Measurements from ENCODE around the gene EVI2B. TPM values are rescaled to one million over a fixed set of nuclear protein-coding genes. Genes with fewer than 3 reads are reported as not detected.

The EVI2B gene
- total and polyA plus RNA-seq, 9 donors, result 0.66 to 3.8 (median 2.5) TPM

DNA sequence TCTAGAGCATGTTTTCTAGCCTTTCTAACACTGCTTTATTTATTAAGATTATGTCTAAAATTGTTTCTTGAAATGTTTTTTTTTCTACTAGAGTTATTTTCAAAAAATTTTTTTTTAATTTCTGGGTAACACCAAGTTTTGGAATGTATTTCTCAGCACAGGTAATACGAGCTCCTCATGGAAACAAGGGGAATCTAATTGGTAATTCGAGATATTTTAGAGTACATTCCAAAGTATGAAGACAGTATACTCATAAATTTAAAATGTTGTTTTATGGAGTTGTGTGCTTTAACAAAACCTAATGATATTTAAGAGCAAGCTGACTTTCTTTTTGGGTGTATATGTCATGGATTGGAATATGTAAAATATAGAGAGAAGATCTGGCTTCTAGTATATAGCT is 59.2 kb downstream of the EVI2B start:
- Histone ChIP-seq H3K4me3 (ENCODE audit: low read length) (no peak overlapping the region), H3K9me3 (replicated peaks; ENCODE audit: control insufficient read depth, low read depth, low read length) (no peaks in the 10 kb centered on the region), H3K27ac (ENCODE audit: low read length) (no peak overlapping the region), H3K4me1 (ENCODE audit: control insufficient read depth, insufficient read depth, low read length) (no peaks in the 10 kb centered on the region), H3K36me3 (ENCODE audit: control insufficient read depth, insufficient read depth, low read length) (peaks cover 2% of the 10 kb centered on the region), H3K27me3 (ENCODE audit: control insufficient read depth, insufficient read depth, low read length) (no peaks in the 10 kb centered on the region)
- no CpG with 5 or more reads among the region's 2 CpGs for WGBS (ENCODE audit: insufficient coverage)
- no peak for DNase-seq

Other genes with a start within 250 kb of the EVI2B start
- 30.4 TPM for gene NF1, start 219.1 kb downstream of the EVI2B start, total RNA-seq
- 10 to 100 TPM; 13.8 to 30.4 (median 22.5) TPM for gene NF1, start 219.1 kb downstream of the EVI2B start, polyA plus RNA-seq (ENCODE audit: insufficient read depth in 1 of 8, insufficient read length in 8 of 8, low replicate concordance in 1 of 8)
- gene OMG, start 16.8 kb downstream of the EVI2B start, total RNA-seq, result 0.13 TPM
- under 1 TPM; 0.20 to 0.77 (median 0.38) TPM for gene OMG, start 16.8 kb downstream of the EVI2B start, polyA plus RNA-seq (ENCODE audit: insufficient read depth in 1 of 8, insufficient read length in 8 of 8, low replicate concordance in 1 of 8)
- 2.6 TPM for gene EVI2A, start 7.6 kb upstream of the EVI2B start, total RNA-seq
- gene EVI2A, start 7.6 kb upstream of the EVI2B start, polyA plus RNA-seq (ENCODE audit: insufficient read depth in 1 of 8, insufficient read length in 8 of 8, low replicate concordance in 1 of 8), result 1 to 10 TPM; 1.2 to 2.4 (median 1.8) TPM
- 0.89 TPM for gene RAB11FIP4, start 77.6 kb upstream of the EVI2B start, total RNA-seq
- gene RAB11FIP4, start 77.6 kb upstream of the EVI2B start, polyA plus RNA-seq (ENCODE audit: insufficient read depth in 1 of 8, insufficient read length in 8 of 8, low replicate concordance in 1 of 8), result 1 to 10 TPM in 4 of 8 donors, under 1 TPM in 4; 0.28 to 1.6 (median 0.95) TPM